ENCODE data around the gene TCL1B. TPM values are rescaled to one million over a fixed set of nuclear protein-coding genes. Genes with fewer than 3 reads are reported as not detected.

Gene TCL1B
- total and polyA plus RNA-seq, 2 of the 4 experiments (the other 2 are of a cell fraction): not detected

DNA sequence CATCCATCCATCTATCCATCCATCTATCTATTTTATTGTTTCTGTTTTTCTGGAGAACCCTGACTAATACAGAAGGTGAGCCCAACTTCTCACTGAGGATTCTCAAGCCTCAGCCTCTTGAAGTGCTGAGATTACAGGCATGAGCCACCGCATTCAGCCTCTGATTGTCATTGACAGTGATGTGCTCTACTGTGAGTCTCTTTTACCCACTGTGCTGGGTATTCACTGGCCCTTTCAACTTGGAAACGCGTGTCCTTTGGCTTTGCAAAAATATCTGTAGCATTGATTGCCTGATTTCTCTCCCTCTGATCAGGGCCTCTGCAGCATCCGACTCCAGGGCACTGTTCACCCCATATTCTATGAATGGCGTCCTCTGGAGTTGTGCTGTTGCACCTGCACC lies 29.6 kb upstream of the TCL1B start:
- H2BK15ac ChIP-seq (ENCODE audit: low read depth, low read length): no peak overlapping the region
- 50% methylated on average over 1 of the region's 5 CpGs; no CpG with 5 or more reads in 1 of the 2 experiments for WGBS, 2 experiments (ENCODE audit: extremely low coverage in 2 of 2, insufficient read length in 1 of 2)
- TF ChIP-seq MAZ (IDR thresholded peaks at IDR 0.05; ENCODE audit: borderline replicate concordance, low read depth, low read length) (no peak), RAD21 (IDR thresholded peaks at IDR 0.05; ENCODE audit: low read length) (no peak), NFE2L2 (IDR thresholded peaks at IDR 0.05; ENCODE audit: low read depth, low read length) (no peak), MXI1 (IDR thresholded peaks at IDR 0.05; ENCODE audit: borderline replicate concordance, low read depth, low read length) (no peak), MAFK (IDR thresholded peaks at IDR 0.05; ENCODE audit: low read depth, low read length) (no peak), RCOR1 (IDR thresholded peaks at IDR 0.05; ENCODE audit: insufficient replicate concordance, low read length) (no peak), RFX5 (IDR thresholded peaks at IDR 0.05; ENCODE audit: low read depth, low read length) (no peak), FOS (IDR thresholded peaks at IDR 0.05; ENCODE audit: low read depth, low read length) (no peak), CHD1 (IDR thresholded peaks at IDR 0.05; ENCODE audit: low read depth, low read length) (no peak), SMC3 (IDR thresholded peaks at IDR 0.05; ENCODE audit: low read depth, low read length) (no peak), POLR2A (IDR thresholded peaks at IDR 0.05; ENCODE audit: low read depth, low read length) (no peak), CEBPB (IDR thresholded peaks at IDR 0.05; ENCODE audit: low read depth, low read length) (no peak), USF2 (IDR thresholded peaks at IDR 0.05; ENCODE audit: low read depth, low read length) (no peak), BHLHE40 (IDR thresholded peaks at IDR 0.05; ENCODE audit: low read depth, low read length) (no peak)
- TF ChIP-seq, protein P1, sequence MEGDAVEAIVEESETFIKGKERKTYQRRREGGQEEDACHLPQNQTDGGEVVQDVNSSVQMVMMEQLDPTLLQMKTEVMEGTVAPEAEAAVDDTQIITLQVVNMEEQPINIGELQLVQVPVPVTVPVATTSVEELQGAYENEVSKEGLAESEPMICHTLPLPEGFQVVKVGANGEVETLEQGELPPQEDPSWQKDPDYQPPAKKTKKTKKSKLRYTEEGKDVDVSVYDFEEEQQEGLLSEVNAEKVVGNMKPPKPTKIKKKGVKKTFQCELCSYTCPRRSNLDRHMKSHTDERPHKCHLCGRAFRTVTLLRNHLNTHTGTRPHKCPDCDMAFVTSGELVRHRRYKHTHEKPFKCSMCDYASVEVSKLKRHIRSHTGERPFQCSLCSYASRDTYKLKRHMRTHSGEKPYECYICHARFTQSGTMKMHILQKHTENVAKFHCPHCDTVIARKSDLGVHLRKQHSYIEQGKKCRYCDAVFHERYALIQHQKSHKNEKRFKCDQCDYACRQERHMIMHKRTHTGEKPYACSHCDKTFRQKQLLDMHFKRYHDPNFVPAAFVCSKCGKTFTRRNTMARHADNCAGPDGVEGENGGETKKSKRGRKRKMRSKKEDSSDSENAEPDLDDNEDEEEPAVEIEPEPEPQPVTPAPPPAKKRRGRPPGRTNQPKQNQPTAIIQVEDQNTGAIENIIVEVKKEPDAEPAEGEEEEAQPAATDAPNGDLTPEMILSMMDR (conservative IDR thresholded peaks at IDR 0.05; ENCODE audit: low read depth, low read length): no peak
- TF ChIP-seq, protein P2, sequence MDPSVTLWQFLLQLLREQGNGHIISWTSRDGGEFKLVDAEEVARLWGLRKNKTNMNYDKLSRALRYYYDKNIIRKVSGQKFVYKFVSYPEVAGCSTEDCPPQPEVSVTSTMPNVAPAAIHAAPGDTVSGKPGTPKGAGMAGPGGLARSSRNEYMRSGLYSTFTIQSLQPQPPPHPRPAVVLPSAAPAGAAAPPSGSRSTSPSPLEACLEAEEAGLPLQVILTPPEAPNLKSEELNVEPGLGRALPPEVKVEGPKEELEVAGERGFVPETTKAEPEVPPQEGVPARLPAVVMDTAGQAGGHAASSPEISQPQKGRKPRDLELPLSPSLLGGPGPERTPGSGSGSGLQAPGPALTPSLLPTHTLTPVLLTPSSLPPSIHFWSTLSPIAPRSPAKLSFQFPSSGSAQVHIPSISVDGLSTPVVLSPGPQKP (IDR thresholded peaks at IDR 0.05; ENCODE audit: borderline replicate concordance, low read depth, low read length): no peak
- no peak overlapping the region for H3K56ac ChIP-seq (ENCODE audit: extremely low read depth, insufficient read depth, low read length)
- no peak overlapping the region for H3K4me3 ChIP-seq (ENCODE audit: insufficient read depth, low read depth, low read length)
- no peak overlapping the region for H3K9ac ChIP-seq (ENCODE audit: low read depth, low read length)
- H2BK5ac ChIP-seq (ENCODE audit: low read depth, low read length, poor library complexity, severe bottlenecking): no peak overlapping the region
- no peak overlapping the region for H3K14ac ChIP-seq (replicated peaks; ENCODE audit: low read depth, low read length)
- no peak overlapping the region for H4K8ac ChIP-seq (ENCODE audit: low read depth in 2 of 2, low read length in 2 of 2)
- no peak for ATAC-seq (ENCODE audit: low read depth)
- H4K5ac ChIP-seq (ENCODE audit: low read depth, low read length): no peak overlapping the region
- H3K23ac ChIP-seq (ENCODE audit: low read depth, low read length): no peak overlapping the region
- no peak overlapping the region for H2AK9ac ChIP-seq (replicated peaks; ENCODE audit: low read depth, low read length, poor library complexity)
- DNase-seq: no peak
- no peak overlapping the region for H2AK5ac ChIP-seq (ENCODE audit: low read depth, low read length)
- ChIA-PET CTCF (no interaction called here), POLR2A (ENCODE audit: unreplicated experiment) (no interaction called here)
- no peak overlapping the region for H3K27ac ChIP-seq (ENCODE audit: insufficient read depth, low read length)
- BruUV-seq (replicated peaks): no TSS peak
- no peaks in the 10 kb centered on the region for H3K4me1 ChIP-seq (ENCODE audit: control insufficient read depth, insufficient read depth, low read length)
- no peaks in the 10 kb centered on the region for H3K9me1 ChIP-seq (ENCODE audit: insufficient read depth, low read length)
- H3K27me3 ChIP-seq (ENCODE audit: control insufficient read depth, insufficient read depth, low read length): no peaks in the 10 kb centered on the region; the same call in 1 of the 2 replicates
- intact Hi-C loops (cut with micrococcal nuclease): no loop called here
- H4K20me1 ChIP-seq (ENCODE audit: insufficient read depth, low read length): no peaks in the 10 kb centered on the region
- H2BK20ac ChIP-seq (ENCODE audit: low read depth, low read length): no peak overlapping the region
- no peak overlapping the region for H4K91ac ChIP-seq (ENCODE audit: insufficient read depth, low read depth, low read length)
- H3K79me1 ChIP-seq (ENCODE audit: low read depth in 1 of 2, low read length in 2 of 2): no peaks in the 10 kb centered on the region
- no peak overlapping the region for H2AFZ ChIP-seq (replicated peaks; ENCODE audit: low read length, poor library complexity)
- in situ Hi-C loops (cut with MboI; ENCODE audit: low sequenced_read_pairs): no loop called here
- H3K4ac ChIP-seq (ENCODE audit: low read depth, low read length): no peak overlapping the region
- H2BK120ac ChIP-seq (ENCODE audit: low read depth, low read length): no peak overlapping the region
- H3K9me3 ChIP-seq (ENCODE audit: control insufficient read depth, insufficient read depth, low read length): no peaks in the 10 kb centered on the region
- no peak overlapping the region for H3K18ac ChIP-seq (ENCODE audit: low read depth, low read length)
- dilution Hi-C loops (cut with HindIII; ENCODE audit: low sequenced_read_pairs, unreplicated experiment): no loop called here
- H3K4me2 ChIP-seq (ENCODE audit: low read depth, low read length): no peak overlapping the region
- no peaks in the 10 kb centered on the region for H3K36me3 ChIP-seq (ENCODE audit: control insufficient read depth, insufficient read depth, low read length)

Data from IMR-90 (cell line).